OCI-LY7 (cell line): ENCODE measurements around the gene ZHX3. TPM values are rescaled to one million over a fixed set of nuclear protein-coding genes. Genes with fewer than 3 reads are reported as not detected.

Experiments
- BruUV-seq: library from RNA; stranded (reverse); fragments of 400-500 nt; replicated peaks from 2 replicates; lab custom pipeline; 2021; lab: Mats Ljungman, UMichigan
- CTCF ChIA-PET: fragments of 300-600 bp; sonication (Branson Sonifier 250); formaldehyde crosslinking; loops from one replicate; lab custom pipeline; 2022; ENCODE audit warnings: antibody characterized with exemption; ENCODE audit not compliant: unreplicated experiment; lab: Charles Lee
- POLR2A ChIA-PET: fragments of 300-600 bp; sonication (Branson Sonifier 250); formaldehyde crosslinking; loops from one replicate; lab custom pipeline; 2022; ENCODE audit warnings: antibody characterized with exemption; lab: Charles Lee
- DNase-seq: peaks from one replicate; pipeline ENCODE4 v3.0.0-alpha.2; 2015; ENCODE audit warnings: low spot score
- H2AFZ ChIP-seq: fragments of 200-600 bp; sonication (generic), shearing (Covaris generic); 2 replicates; pipeline ENCODE4 v1.6.1; 2014; ENCODE audit warnings: mild to moderate bottlenecking, antibody characterized with exemption, low read length, moderate library complexity
- H3K27ac ChIP-seq: fragments of 200-600 bp; sonication (generic); 2 replicates; pipeline ENCODE4 v1.5.1; 2014; ENCODE audit warnings: mixed run types, low read depth, mild to moderate bottlenecking, moderate library complexity, low read length, inconsistent platforms; ENCODE audit not compliant: poor library complexity, severe bottlenecking
- H3K36me3 ChIP-seq: fragments of 200-600 bp; sonication (generic); 2 replicates; pipeline ENCODE4 v1.6.1; 2014; ENCODE audit warnings: mild to moderate bottlenecking, antibody characterized with exemption, low read length, moderate library complexity, mixed read lengths; ENCODE audit not compliant: insufficient read depth
- H3K4me1 ChIP-seq: fragments of 200-600 bp; sonication (generic); 2 replicates; pipeline ENCODE4 v1.5.1; 2014; ENCODE audit warnings: mild to moderate bottlenecking, low read length; ENCODE audit not compliant: insufficient read depth, poor library complexity, severe bottlenecking
- H3K4me2 ChIP-seq: fragments of 200-600 bp; sonication (generic); 2 replicates; pipeline ENCODE4 v1.6.1; 2014; ENCODE audit warnings: mild to moderate bottlenecking, low read length
- H3K4me3 ChIP-seq: fragments of 200-600 bp; sonication (generic); 2 replicates; pipeline ENCODE4 v1.5.1; 2014; ENCODE audit warnings: mild to moderate bottlenecking, low read depth, low read length; ENCODE audit not compliant: poor library complexity, severe bottlenecking
- H3K79me2 ChIP-seq: fragments of 200-600 bp; sonication (generic); 2 replicates; pipeline ENCODE4 v1.6.1; 2016; ENCODE audit warnings: low read depth, mild to moderate bottlenecking, low read length, moderate library complexity, mixed read lengths; ENCODE audit not compliant: insufficient read depth
- H3K9me2 ChIP-seq: fragments of 200-600 bp; sonication (generic); 2 replicates; pipeline ENCODE4 v1.6.1; 2016; ENCODE audit warnings: mild to moderate bottlenecking, low read length, mixed read lengths; ENCODE audit not compliant: insufficient read depth
- H3K9me3 ChIP-seq: fragments of 200-600 bp; sonication (generic); 2 replicates; pipeline ENCODE4 v1.6.1; 2014; ENCODE audit warnings: mild to moderate bottlenecking, mixed run types, low read length, mixed read lengths
- H4K20me1 ChIP-seq: fragments of 200-600 bp; sonication (generic); 2 replicates; pipeline ENCODE4 v1.6.1; 2014; ENCODE audit warnings: mild to moderate bottlenecking, antibody characterized with exemption, low read length, moderate library complexity, mixed read lengths; ENCODE audit not compliant: insufficient read depth
- EZH2phosphoT487 ChIP-seq: fragments of 200-600 bp; sonication (generic); IDR thresholded peaks from 2 replicates; pipeline ENCODE4 v1.6.1; 2018; ENCODE audit warnings: low read depth, borderline replicate concordance, mild to moderate bottlenecking, mixed run types, antibody characterized with exemption, low read length, moderate library complexity, mixed read lengths
- intact Hi-C: fragments of 100-400 bp; cut with micrococcal nuclease; formaldehyde crosslinking; loops from one replicate; pipeline ENCODE4 v1.10.0; 2022; ENCODE audit not compliant: unreplicated experiment
- total RNA-seq, 2 experiments: library from RNA; depleted of rRNA in 1 of 2; stranded (reverse); fragments of >200 nt in 1 of 2; shearing (Covaris generic) in 1 of 2; gene quantifications; 2 replicates each; pipeline ENCODE4 v1.2.3, GENCODE V29; 2014 to 2022
- TF ChIP-seq, protein P1 (sequence below): fragments of 200-600 bp; sonication (generic); conservative IDR thresholded peaks from 2 replicates; pipeline ENCODE4 v1.5.1; 2014; ENCODE audit warnings: mild to moderate bottlenecking, antibody characterized with exemption, low read length, moderate library complexity, mixed read lengths

Gene ZHX3
- total RNA-seq, 2 experiments from 2014 or later: 5.8 to 16.9 TPM

- peaks cover 81% of the 10 kb centered on the region for H3K36me3 ChIP-seq
- DNase-seq: no peak
- H3K27ac ChIP-seq: no peak overlapping the region
- intact Hi-C loops: no loop called here
- ChIA-PET CTCF (no interaction called here), POLR2A (no interaction called here)
- H3K9me3 ChIP-seq: no peaks in the 10 kb centered on the region
- H2AFZ ChIP-seq: no peak overlapping the region
- no peak for TF ChIP-seq EZH2phosphoT487
- TF ChIP-seq, protein P1, sequence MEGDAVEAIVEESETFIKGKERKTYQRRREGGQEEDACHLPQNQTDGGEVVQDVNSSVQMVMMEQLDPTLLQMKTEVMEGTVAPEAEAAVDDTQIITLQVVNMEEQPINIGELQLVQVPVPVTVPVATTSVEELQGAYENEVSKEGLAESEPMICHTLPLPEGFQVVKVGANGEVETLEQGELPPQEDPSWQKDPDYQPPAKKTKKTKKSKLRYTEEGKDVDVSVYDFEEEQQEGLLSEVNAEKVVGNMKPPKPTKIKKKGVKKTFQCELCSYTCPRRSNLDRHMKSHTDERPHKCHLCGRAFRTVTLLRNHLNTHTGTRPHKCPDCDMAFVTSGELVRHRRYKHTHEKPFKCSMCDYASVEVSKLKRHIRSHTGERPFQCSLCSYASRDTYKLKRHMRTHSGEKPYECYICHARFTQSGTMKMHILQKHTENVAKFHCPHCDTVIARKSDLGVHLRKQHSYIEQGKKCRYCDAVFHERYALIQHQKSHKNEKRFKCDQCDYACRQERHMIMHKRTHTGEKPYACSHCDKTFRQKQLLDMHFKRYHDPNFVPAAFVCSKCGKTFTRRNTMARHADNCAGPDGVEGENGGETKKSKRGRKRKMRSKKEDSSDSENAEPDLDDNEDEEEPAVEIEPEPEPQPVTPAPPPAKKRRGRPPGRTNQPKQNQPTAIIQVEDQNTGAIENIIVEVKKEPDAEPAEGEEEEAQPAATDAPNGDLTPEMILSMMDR: no peak
- H3K9me2 ChIP-seq: no peaks in the 10 kb centered on the region
- BruUV-seq: no TSS peak
- H4K20me1 ChIP-seq: no peaks in the 10 kb centered on the region
- no peaks in the 10 kb centered on the region for H3K4me1 ChIP-seq
- no peak overlapping the region for H3K4me2 ChIP-seq
- H3K4me3 ChIP-seq: no peak overlapping the region
- no peaks in the 10 kb centered on the region for H3K79me2 ChIP-seq
These were observed 143.2 kb downstream of the ZHX3 start for GRCh38 chr20:41174373-41174772.

DNA sequence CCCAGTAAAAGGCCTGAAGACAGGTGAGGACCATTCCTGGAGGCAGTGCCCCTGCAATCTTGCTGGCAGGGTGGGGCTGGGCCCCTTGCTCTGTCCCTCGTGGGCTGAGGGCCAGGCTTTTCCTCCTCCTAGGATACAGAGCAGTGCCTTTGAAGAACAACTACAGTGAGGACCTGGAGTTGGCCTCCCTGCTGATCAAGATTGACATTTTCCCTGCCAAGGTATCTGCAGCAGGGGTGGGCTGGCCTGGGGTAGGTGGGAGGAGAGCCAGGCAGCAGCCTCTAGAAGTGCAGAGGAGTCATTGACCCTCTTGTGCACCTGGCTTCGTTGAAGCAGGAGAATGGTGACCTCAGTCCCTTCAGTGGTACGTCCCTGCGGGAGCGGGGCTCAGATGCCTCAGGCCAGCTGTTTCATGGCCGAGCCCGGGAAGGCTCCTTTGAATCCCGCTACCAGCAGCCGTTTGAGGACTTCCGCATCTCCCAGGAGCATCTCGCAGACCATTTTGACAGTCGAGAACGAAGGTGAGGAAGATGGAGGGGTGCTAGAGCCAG lies 143.7 kb downstream of the ZHX3 start:
- Histone ChIP-seq H3K9me3 (no peaks in the 10 kb centered on the region), H3K9me2 (no peaks in the 10 kb centered on the region), H3K4me2 (no peak overlapping the region), H3K27ac (no peak overlapping the region), H2AFZ (no peak overlapping the region), H4K20me1 (no peaks in the 10 kb centered on the region), H3K36me3 (peaks cover 86% of the 10 kb centered on the region), H3K79me2 (no peaks in the 10 kb centered on the region), H3K4me3 (no peak overlapping the region), H3K4me1 (no peaks in the 10 kb centered on the region)
- ChIA-PET POLR2A (no interaction called here), CTCF (no interaction called here)
- DNase-seq: no peak
- TF ChIP-seq, protein P1: no peak
- no TSS peak for BruUV-seq
- intact Hi-C loops: loop anchor here (1.0 to 2.0 kb wide), 3 partner anchors 38 to 207 kb away; partner anchors contain the start of gene LPIN3

- Histone ChIP-seq H3K9me2 (no peaks in the 10 kb centered on the region), H3K9me3 (no peaks in the 10 kb centered on the region), H3K36me3 (peaks cover 92% of the 10 kb centered on the region), H3K4me2 (no peak overlapping the region), H4K20me1 (no peaks in the 10 kb centered on the region), H2AFZ (no peak overlapping the region), H3K4me3 (no peak overlapping the region), H3K4me1 (no peaks in the 10 kb centered on the region), H3K79me2 (no peaks in the 10 kb centered on the region), H3K27ac (no peak overlapping the region)
- intact Hi-C loops: loop anchor here (1.0 to 2.0 kb wide), 3 partner anchors 37 to 206 kb away; partner anchors contain the start of gene LPIN3
- TF ChIP-seq, protein P1: peak; percentile 95
- no peak for TF ChIP-seq EZH2phosphoT487
- POLR2A ChIA-PET: interaction anchor here (0.8 kb wide), 1 partner anchor 13 kb away, joined by 3 read pairs; no protein-coding TSS in a partner anchor
- peak; percentile 64 for DNase-seq
- no TSS peak for BruUV-seq
- CTCF ChIA-PET: interaction anchor here (0.6 to 1.4 kb wide), 2 partner anchors 150 to 167 kb away, joined by 3 to 4 read pairs; partner anchors contain the start of gene LPIN3
These were observed 144.3 kb downstream of the ZHX3 start for GRCh38 chr20:41173161-41173721.
